ENCODE measurements around the gene CCL5.
A peak's percentile ranks its signal among the peaks of the same experiment; 100 is the strongest.

The CCL5 gene

GRCh38 chr17:35891269-35891668, 11.1 kb upstream of the CCL5 start:
- Mint-ChIP-seq H3K27ac (peak overlapping the region; percentile 87), H3K9me3 (peaks cover 3% of the 10 kb centered on the region), H3K27me3 (ENCODE audit: low read depth) (no peaks in the 10 kb centered on the region), H3K36me3 (ENCODE audit: low read depth) (peaks cover 14% of the 10 kb centered on the region), H3K4me3 (peak overlapping the region; percentile 36), H3K4me1 (ENCODE audit: low read depth) (peaks cover 64% of the 10 kb centered on the region)

- peaks cover 3% of the 10 kb centered on the region for H3K9me3 Mint-ChIP-seq
- H3K4me1 Mint-ChIP-seq (ENCODE audit: low read depth) = peaks cover 59% of the 10 kb centered on the region
- peaks cover 12% of the 10 kb centered on the region for H3K36me3 Mint-ChIP-seq (ENCODE audit: low read depth)
- no peaks in the 10 kb centered on the region for H3K27me3 Mint-ChIP-seq (ENCODE audit: low read depth)
- H3K27ac Mint-ChIP-seq = peak overlapping the region; percentile 87
- peak overlapping the region; percentile 36 for H3K4me3 Mint-ChIP-seq
Observed at GRCh38 chr17:35890774-35891155, 10.6 kb upstream of the CCL5 start.

- Mint-ChIP-seq H3K36me3 (ENCODE audit: low read depth) (peaks cover 12% of the 10 kb centered on the region), H3K4me1 (ENCODE audit: low read depth) (peaks cover 58% of the 10 kb centered on the region), H3K9me3 (peaks cover 3% of the 10 kb centered on the region), H3K27ac (peak overlapping the region; percentile 87), H3K4me3 (peak overlapping the region; percentile 67), H3K27me3 (ENCODE audit: low read depth) (no peaks in the 10 kb centered on the region)
Observed at GRCh38 chr17:35889818-35890773, 9.9 kb upstream of the CCL5 start.

DNA sequence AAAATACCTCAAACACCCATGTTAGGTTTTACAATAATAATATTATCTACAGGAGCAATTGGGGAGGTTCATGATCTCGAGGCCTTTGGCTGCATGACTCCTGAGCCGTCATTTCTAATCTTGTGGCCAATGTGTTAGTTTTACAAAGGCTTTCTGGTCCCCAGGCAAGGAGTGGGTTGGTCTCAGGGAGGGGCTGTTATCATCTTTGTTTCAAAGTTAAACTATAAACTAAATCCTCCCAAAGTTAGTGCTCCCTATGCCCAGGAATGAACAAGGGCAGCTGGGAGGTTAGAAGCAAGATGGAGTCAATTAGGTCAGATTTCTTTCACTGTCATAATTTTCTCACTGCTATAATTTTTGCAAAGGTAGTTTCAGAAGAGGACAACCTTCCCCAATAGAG, 9.1 kb upstream of the CCL5 start:
- Mint-ChIP-seq H3K27me3 (ENCODE audit: low read depth) (no peaks in the 10 kb centered on the region), H3K4me3 (peak overlapping the region; percentile 40), H3K36me3 (ENCODE audit: low read depth) (peaks cover 12% of the 10 kb centered on the region), H3K9me3 (peaks cover 3% of the 10 kb centered on the region), H3K27ac (peak overlapping the region; percentile 87), H3K4me1 (ENCODE audit: low read depth) (peaks cover 58% of the 10 kb centered on the region)

DNA sequence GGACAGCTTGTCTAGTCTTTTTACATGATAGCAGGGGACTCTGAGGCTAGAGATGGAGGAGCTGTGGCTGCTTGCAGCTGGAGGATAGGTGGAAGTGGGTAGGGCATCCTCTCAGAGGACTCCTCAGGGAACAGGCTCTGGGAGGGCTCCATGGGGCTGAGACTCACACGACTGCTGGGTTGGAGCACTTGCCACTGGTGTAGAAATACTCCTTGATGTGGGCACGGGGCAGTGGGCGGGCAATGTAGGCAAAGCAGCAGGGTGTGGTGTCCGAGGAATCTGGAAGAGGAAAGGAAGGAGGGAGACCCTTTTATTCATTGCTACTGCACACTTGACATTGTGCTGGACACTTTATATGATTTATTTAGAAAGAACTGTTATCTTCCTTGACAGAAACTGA, 1.8 kb downstream of the CCL5 start:
- no peaks in the 10 kb centered on the region for H3K27me3 Mint-ChIP-seq (ENCODE audit: low read depth)
- peaks cover 3% of the 10 kb centered on the region for H3K9me3 Mint-ChIP-seq
- peaks cover 30% of the 10 kb centered on the region for H3K36me3 Mint-ChIP-seq (ENCODE audit: low read depth)
- peak overlapping the region; percentile 65 for H3K4me3 Mint-ChIP-seq
- peak overlapping the region; percentile 76 for H3K27ac Mint-ChIP-seq
- peaks cover 53% of the 10 kb centered on the region for H3K4me1 Mint-ChIP-seq (ENCODE audit: low read depth)

DNA sequence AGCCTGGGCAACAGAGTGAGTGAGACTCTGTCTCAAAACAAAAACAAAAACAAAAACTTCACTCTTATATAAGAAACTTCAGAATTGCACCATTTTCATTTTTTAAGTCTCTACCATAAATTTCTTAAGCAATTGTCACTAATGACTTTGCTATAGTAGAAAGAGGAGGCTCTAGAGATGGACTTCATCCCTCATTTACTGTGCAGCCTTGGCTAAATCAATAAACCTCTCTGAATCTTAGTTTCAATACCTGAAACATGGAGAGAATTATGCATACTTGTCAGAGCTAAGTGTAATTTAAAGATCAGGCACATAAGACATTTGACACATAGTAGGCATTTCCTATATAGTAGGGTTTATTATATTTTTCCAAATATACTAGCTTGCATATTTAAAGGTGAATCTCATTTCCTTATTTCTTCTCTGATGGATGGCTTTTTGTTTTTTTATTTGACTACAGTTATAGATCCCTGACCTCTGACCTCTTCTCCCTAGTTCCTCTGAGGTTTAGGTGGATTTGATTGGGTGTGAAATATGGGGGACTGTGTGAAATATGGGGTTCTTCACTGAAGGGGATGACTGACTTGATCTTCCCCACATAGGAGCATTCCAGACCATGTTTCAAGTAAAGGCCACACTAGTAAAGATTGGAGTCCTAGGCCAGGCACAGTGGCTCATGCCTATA, 2.7 kb downstream of the CCL5 start:
- Mint-ChIP-seq H3K4me1 (ENCODE audit: low read depth) (peaks cover 55% of the 10 kb centered on the region), H3K27me3 (ENCODE audit: low read depth) (no peaks in the 10 kb centered on the region), H3K9me3 (peaks cover 3% of the 10 kb centered on the region), H3K27ac (no peak overlapping the region), H3K4me3 (peak overlapping the region; percentile 61), H3K36me3 (ENCODE audit: low read depth) (peaks cover 32% of the 10 kb centered on the region)

DNA sequence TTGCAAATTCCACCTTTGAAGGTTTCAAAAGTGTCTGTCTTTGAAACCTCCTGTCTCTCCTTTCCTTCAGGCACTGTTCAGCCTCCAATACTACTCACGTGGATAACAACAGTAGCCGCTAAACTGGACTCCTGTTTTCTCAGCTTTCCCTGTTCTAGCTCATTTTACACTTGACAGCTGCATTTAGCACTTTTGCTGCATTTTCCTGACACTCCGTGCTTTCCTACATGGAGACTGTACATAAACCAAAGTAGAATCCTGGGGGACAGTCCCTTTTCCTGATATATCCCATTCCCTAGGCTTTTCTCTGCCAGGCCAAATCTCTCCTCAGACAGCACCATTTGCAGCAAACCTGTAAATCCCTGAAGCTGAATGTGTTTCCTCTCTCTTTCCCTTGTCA, 3.6 kb downstream of the CCL5 start:
- peak overlapping the region; percentile 31 for H3K4me3 Mint-ChIP-seq
- H3K27me3 Mint-ChIP-seq (ENCODE audit: low read depth) = no peaks in the 10 kb centered on the region
- peak overlapping the region; percentile 3 for H3K27ac Mint-ChIP-seq
- H3K9me3 Mint-ChIP-seq = peaks cover 3% of the 10 kb centered on the region
- peaks cover 38% of the 10 kb centered on the region for H3K36me3 Mint-ChIP-seq (ENCODE audit: low read depth)
- peaks cover 60% of the 10 kb centered on the region for H3K4me1 Mint-ChIP-seq (ENCODE audit: low read depth)

DNA sequence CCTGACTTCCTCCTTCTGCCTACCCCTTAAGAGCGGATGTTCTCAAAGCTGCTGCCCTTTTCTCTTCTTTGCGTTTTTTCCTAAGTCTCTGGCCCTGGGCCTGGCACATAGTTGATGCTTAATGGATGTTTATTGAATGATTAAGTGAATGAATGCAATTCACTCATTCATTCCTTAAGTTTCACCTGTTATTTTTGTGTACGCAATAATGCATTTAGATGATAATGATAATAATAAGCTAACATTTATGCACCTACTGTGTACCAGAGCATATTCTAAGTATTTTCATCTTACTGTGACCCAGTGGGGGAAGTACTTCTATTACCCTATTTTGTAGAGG, 4.4 kb downstream of the CCL5 start:
- peak overlapping the region; percentile 53 for H3K27ac Mint-ChIP-seq
- peak overlapping the region; percentile 1 for H3K4me3 Mint-ChIP-seq
- peaks cover 39% of the 10 kb centered on the region for H3K36me3 Mint-ChIP-seq (ENCODE audit: low read depth)
- H3K9me3 Mint-ChIP-seq = peaks cover 1% of the 10 kb centered on the region
- H3K27me3 Mint-ChIP-seq (ENCODE audit: low read depth) = no peaks in the 10 kb centered on the region
- H3K4me1 Mint-ChIP-seq (ENCODE audit: low read depth) = peaks cover 60% of the 10 kb centered on the region

DNA sequence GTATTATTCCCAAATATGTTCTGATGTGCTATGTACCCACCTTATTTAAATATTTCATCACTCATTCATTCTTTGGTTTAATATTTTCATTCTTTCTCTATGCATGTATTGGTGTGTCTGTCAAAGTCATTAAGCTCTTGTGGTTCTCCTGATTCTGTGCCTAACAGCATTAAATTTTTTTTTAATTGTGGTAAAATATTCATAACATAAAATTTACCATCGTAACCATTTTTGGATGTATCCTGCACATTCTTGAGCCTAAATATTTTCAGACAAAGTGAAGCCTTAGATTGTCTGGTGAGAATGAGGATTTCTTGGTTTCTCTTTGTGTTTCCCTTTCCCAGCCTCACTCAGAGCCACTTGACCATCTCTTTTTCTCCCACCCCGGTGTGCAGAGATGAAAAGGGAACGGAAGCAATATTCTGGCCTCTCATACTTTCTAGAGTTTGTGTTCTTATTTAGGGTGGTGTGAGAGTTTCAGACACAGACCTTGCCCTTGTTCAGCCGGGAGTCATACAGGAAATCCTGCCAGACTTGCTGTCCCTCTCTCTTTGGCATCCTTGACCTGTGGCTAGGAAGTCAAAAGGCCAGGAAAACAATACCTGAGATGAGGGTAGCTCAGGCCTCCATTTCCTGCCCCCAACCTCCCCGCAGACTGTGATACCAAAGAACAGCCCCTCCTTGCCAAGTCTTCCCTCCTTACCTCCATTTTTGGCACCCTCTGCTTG, 4.9 kb downstream of the CCL5 start:
- Mint-ChIP-seq H3K27me3 (ENCODE audit: low read depth) (no peaks in the 10 kb centered on the region), H3K4me3 (peak overlapping the region; percentile 1), H3K4me1 (ENCODE audit: low read depth) (peaks cover 54% of the 10 kb centered on the region), H3K9me3 (no peaks in the 10 kb centered on the region), H3K27ac (peak overlapping the region; percentile 53), H3K36me3 (ENCODE audit: low read depth) (peaks cover 39% of the 10 kb centered on the region)

- Mint-ChIP-seq H3K27ac (peak overlapping the region; percentile 27), H3K36me3 (ENCODE audit: low read depth) (peaks cover 30% of the 10 kb centered on the region)
Observed at GRCh38 chr17:35872196-35872980, 7.8 kb downstream of the CCL5 start.

DNA sequence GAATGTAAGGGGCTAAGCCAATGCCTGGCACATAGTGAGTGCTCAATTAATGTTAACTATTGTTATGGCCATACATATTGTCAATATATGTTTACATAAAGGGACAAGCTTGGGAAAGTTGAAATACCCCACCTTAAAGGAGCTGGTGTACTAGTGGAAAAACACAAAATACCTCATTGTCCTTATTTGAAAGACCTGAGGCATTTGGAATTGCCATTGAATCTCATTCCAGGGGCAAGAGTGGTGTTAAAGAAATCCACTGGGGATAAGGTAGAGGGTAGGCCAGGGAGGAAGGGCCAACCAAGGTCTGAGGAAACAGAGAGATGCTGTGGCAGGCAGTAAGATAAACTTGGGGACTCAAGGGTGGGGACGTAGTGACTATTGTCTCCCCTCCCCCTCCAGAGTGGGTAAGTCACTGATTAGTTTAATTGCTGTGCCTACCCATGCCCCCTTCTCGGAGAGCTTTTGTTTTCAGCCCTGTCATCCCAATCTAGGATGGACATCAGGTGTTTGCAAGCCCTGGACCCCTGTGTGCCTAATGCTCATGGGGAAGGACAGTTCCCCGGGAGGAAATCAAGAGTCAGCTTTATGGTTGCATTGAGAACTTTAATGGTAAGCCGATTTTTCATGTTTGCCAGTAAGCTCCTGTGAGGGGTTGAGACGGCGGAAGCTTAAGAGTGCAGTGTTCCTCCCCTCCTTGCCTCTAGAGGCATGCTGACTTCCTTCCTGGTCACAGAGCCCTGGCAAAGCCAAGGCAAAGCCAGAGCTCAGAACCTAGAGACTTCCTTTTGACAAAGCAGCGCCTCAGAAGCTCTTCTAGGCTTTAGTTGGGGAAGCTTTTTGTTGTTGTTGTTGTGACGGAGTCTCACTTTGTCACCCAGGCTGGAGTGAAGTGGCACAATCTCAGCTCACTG, 9.0 kb downstream of the CCL5 start:
- Mint-ChIP-seq H3K27me3 (ENCODE audit: low read depth) (no peaks in the 10 kb centered on the region), H3K9me3 (no peaks in the 10 kb centered on the region), H3K36me3 (ENCODE audit: low read depth) (peaks cover 27% of the 10 kb centered on the region), H3K27ac (peak overlapping the region; percentile 53), H3K4me1 (ENCODE audit: low read depth) (peaks cover 36% of the 10 kb centered on the region), H3K4me3 (no peak overlapping the region)

More at GRCh38 chr17:35872196-35872980, 7.8 kb downstream of the CCL5 start:
- Mint-ChIP-seq H3K4me3 (no peak overlapping the region), H3K9me3 (no peaks in the 10 kb centered on the region), H3K4me1 (ENCODE audit: low read depth) (peaks cover 42% of the 10 kb centered on the region), H3K27me3 (ENCODE audit: low read depth) (no peaks in the 10 kb centered on the region)

- peaks cover 39% of the 10 kb centered on the region for H3K4me1 Mint-ChIP-seq (ENCODE audit: low read depth)
- H3K9me3 Mint-ChIP-seq = no peaks in the 10 kb centered on the region
- H3K36me3 Mint-ChIP-seq (ENCODE audit: low read depth) = peaks cover 27% of the 10 kb centered on the region
- H3K4me3 Mint-ChIP-seq = no peak within 1 kb of the TSS
- H3K27me3 Mint-ChIP-seq (ENCODE audit: low read depth) = no peaks in the 10 kb centered on the region
- H3K27ac Mint-ChIP-seq = peak within 1 kb of the TSS; percentile 58
Observed at GRCh38 chr17:35868737-35869136, 11.4 kb downstream of the CCL5 start, which contains the start of gene HEATR9. Gene HEATR9, minus strand, starts transcription at chr17:35868891. Its CDS starts 149 bp downstream, at chr17:35868742.

DNA sequence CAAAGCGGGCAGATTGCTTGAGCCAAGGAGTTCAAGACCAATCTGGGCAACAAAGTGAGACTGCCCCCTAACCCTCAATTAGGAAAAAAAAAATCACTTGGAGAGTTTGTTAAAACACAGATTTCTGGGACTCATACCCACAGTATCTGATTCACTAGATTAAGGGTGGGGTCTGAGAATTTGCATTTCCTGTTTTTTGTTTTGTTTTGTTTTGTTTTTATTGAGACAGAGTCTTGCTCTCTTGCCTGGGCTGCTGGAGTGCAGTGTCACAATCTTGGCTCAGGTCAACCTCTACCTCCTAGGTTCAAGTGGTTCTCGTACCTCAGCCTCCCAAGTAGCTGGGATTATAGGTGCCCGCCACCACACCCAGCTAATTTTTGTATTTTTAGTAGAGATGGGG, 12.6 kb downstream of the CCL5 start:
- Mint-ChIP-seq H3K27ac (no peak overlapping the region), H3K36me3 (ENCODE audit: low read depth) (peaks cover 28% of the 10 kb centered on the region)

More for the DNA sequence above, 12.6 kb downstream of the CCL5 start:
- no peak overlapping the region for H3K4me3 Mint-ChIP-seq
- no peaks in the 10 kb centered on the region for H3K9me3 Mint-ChIP-seq
- H3K4me1 Mint-ChIP-seq (ENCODE audit: low read depth) = peaks cover 46% of the 10 kb centered on the region
- no peaks in the 10 kb centered on the region for H3K27me3 Mint-ChIP-seq (ENCODE audit: low read depth)

Measured in T-helper 1 cell treated with Interleukin-12 subunit alpha and Interleukin-12 subunit beta and Interleukin-4 antibody, amounts not matched to agents 30 μg/mL and 1 μg/mL, for 36 hours (primary cell).